ENCODE measurements around the gene THEMIS2.

Gene THEMIS2

DNA sequence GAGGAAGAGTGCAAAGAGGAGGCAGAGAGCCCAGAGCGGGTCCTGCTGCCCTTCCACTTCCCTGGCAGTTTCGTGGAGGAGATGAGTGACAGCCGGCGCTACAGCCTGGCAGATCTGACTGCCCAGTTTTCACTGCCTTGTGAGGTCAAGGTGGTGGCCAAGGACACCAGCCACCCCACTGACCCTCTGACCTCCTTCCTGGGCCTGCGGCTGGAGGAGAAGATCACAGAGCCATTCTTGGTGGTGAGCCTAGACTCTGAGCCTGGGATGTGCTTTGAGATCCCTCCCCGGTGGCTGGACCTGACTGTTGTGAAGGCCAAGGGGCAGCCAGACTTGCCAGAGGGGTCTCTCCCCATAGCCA lies 10.2 kb downstream of the THEMIS2 start:
- no peaks in the 10 kb centered on the region for H3K9me3 ChIP-seq (ENCODE audit: insufficient read depth, low read length, severe bottlenecking)
- peaks cover 6% of the 10 kb centered on the region for H3K4me1 ChIP-seq (ENCODE audit: insufficient read depth, low read length)
- H3K36me3 ChIP-seq (ENCODE audit: insufficient read depth, low read length), result no peaks in the 10 kb centered on the region
- no peak overlapping the region for H3K4me3 ChIP-seq (ENCODE audit: low read depth in 1 of 2, low read length in 2 of 2)
- H3K27me3 ChIP-seq (ENCODE audit: insufficient read depth, low read length, poor library complexity), result no peaks in the 10 kb centered on the region
- no peak for TF ChIP-seq EZH2 (IDR thresholded peaks at IDR 0.05; ENCODE audit: borderline replicate concordance, low read depth, low read length, severe bottlenecking)
- TF ChIP-seq, protein P1, sequence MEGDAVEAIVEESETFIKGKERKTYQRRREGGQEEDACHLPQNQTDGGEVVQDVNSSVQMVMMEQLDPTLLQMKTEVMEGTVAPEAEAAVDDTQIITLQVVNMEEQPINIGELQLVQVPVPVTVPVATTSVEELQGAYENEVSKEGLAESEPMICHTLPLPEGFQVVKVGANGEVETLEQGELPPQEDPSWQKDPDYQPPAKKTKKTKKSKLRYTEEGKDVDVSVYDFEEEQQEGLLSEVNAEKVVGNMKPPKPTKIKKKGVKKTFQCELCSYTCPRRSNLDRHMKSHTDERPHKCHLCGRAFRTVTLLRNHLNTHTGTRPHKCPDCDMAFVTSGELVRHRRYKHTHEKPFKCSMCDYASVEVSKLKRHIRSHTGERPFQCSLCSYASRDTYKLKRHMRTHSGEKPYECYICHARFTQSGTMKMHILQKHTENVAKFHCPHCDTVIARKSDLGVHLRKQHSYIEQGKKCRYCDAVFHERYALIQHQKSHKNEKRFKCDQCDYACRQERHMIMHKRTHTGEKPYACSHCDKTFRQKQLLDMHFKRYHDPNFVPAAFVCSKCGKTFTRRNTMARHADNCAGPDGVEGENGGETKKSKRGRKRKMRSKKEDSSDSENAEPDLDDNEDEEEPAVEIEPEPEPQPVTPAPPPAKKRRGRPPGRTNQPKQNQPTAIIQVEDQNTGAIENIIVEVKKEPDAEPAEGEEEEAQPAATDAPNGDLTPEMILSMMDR (IDR thresholded peaks at IDR 0.05; ENCODE audit: borderline replicate concordance, extremely low read depth, low read length, poor library complexity, severe bottlenecking), result no peak
- ATAC-seq (ENCODE audit: insufficient read depth, low read depth) (no peak), DNase-seq (no peak)
- H3K27ac ChIP-seq (ENCODE audit: low read length), result no peak overlapping the region
- H3K4me2 ChIP-seq (ENCODE audit: insufficient read depth, low read length), result no peak overlapping the region
- no peak overlapping the region for H3K9ac ChIP-seq (ENCODE audit: low read depth, low read length)
- H3K79me2 ChIP-seq (ENCODE audit: insufficient read depth, low read length), result no peaks in the 10 kb centered on the region
- no peaks in the 10 kb centered on the region for H4K20me1 ChIP-seq (ENCODE audit: insufficient read depth, low read length)
- H2AFZ ChIP-seq (ENCODE audit: low read depth, low read length), result no peak overlapping the region

DNA sequence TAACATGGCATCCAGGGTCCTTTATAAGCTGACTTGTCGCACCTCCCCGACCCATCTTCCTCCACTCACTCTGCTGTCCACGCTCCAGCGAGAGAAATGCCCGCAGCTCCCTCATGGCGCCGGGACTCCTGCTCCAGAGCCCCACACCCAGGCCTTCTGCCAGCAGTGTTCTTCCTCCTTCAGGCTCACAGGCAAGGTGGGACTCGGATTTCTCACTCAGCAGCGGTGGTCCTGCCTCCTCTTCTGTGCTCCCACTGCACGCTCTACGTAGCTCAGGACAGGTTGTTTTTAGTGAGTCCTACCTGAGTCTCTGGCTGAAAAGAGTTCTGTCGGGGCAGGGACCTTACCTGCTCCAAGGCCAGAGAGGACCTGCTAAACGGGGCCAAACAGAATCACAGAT lies 11.2 kb downstream of the THEMIS2 start:
- Histone ChIP-seq H4K20me1 (ENCODE audit: insufficient read depth, low read length) (no peaks in the 10 kb centered on the region), H3K27ac (ENCODE audit: low read length) (no peak overlapping the region), H3K36me3 (ENCODE audit: insufficient read depth, low read length) (no peaks in the 10 kb centered on the region), H3K4me2 (ENCODE audit: insufficient read depth, low read length) (no peak overlapping the region), H3K9ac (ENCODE audit: low read depth, low read length) (no peak overlapping the region), H3K4me3 (ENCODE audit: low read depth in 1 of 2, low read length in 2 of 2) (no peak overlapping the region), H2AFZ (ENCODE audit: low read depth, low read length) (no peak overlapping the region), H3K27me3 (ENCODE audit: insufficient read depth, low read length, poor library complexity) (no peaks in the 10 kb centered on the region), H3K9me3 (ENCODE audit: insufficient read depth, low read length, severe bottlenecking) (no peaks in the 10 kb centered on the region), H3K4me1 (ENCODE audit: insufficient read depth, low read length) (peaks cover 9% of the 10 kb centered on the region), H3K79me2 (ENCODE audit: insufficient read depth, low read length) (no peaks in the 10 kb centered on the region)
- DNase-seq (no peak), ATAC-seq (ENCODE audit: insufficient read depth, low read depth) (no peak)
- no peak for TF ChIP-seq EZH2 (IDR thresholded peaks at IDR 0.05; ENCODE audit: borderline replicate concordance, low read depth, low read length, severe bottlenecking)
- TF ChIP-seq, protein P1 (IDR thresholded peaks at IDR 0.05; ENCODE audit: borderline replicate concordance, extremely low read depth, low read length, poor library complexity, severe bottlenecking), result no peak

DNA sequence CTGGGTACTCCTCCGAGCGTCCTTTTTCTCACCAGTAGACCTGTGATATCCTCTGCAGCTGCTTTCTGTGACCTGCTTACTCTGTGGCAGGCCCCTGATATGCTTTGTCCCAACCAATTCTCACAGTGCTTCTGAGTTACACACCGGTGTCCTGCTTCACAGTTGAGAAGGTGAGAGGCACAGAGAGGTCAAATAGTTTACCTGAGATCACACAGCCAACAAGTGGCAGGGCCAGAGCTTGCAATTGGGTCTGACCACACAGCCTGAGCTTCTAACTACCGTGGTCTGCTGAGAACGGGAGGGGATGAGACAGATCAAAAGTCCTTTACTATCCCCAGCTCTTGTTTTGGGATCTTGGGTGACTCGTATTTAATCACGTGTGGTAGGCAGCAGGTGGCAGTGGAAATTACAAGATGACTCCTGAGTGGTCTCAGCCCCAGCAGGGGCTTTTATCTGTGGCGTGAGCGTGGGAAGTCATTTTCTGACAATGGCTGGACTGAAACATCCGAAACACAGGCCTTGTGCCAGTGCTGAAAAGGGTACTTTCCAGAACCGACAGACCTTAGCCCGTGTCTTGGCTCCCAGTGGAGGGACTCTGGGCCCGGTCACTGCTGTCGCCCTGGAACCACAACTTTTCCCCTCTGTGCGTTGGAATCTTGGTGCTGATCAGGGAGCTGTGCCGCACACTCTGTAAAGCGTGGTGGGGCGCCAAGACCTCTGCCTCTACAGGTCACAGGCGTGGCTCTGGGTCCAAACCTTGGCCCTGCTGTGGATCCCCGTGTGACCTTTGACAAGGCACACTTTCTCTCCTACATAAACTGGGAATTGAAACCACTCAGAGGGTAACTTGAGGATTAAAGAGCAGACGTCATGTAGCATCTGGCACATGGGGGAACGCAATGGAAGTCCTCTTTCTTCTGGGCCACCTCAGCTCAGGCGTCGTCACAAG lies 11.9 kb downstream of the THEMIS2 start:
- Histone ChIP-seq H3K4me1 (ENCODE audit: insufficient read depth, low read length) (peaks cover 9% of the 10 kb centered on the region), H3K4me3 (ENCODE audit: low read depth in 1 of 2, low read length in 2 of 2) (no peak overlapping the region), H3K9me3 (ENCODE audit: insufficient read depth, low read length, severe bottlenecking) (no peaks in the 10 kb centered on the region), H3K4me2 (ENCODE audit: insufficient read depth, low read length) (no peak overlapping the region), H3K27ac (ENCODE audit: low read length) (no peak overlapping the region), H3K36me3 (ENCODE audit: insufficient read depth, low read length) (peaks cover under 1% of the 10 kb centered on the region; the same call in 1 of the 2 replicates), H3K79me2 (ENCODE audit: insufficient read depth, low read length) (no peaks in the 10 kb centered on the region), H3K9ac (ENCODE audit: low read depth, low read length) (no peak overlapping the region), H4K20me1 (ENCODE audit: insufficient read depth, low read length) (no peaks in the 10 kb centered on the region), H3K27me3 (ENCODE audit: insufficient read depth, low read length, poor library complexity) (no peaks in the 10 kb centered on the region), H2AFZ (ENCODE audit: low read depth, low read length) (no peak overlapping the region)
- ATAC-seq (ENCODE audit: insufficient read depth, low read depth), result no peak
- TF ChIP-seq, protein P1 (IDR thresholded peaks at IDR 0.05; ENCODE audit: borderline replicate concordance, extremely low read depth, low read length, poor library complexity, severe bottlenecking), result no peak
- TF ChIP-seq EZH2 (IDR thresholded peaks at IDR 0.05; ENCODE audit: borderline replicate concordance, low read depth, low read length, severe bottlenecking), result no peak
- DNase-seq, result no peak

Measured in DND-41 (cell line).